OCI-LY1 (cell line): Measurements from ENCODE around the gene GDF15.

ENCODE experiments used
- EZH2 ChIP-seq: fragments of 200-600 bp; sonication (generic), shearing (Covaris generic); IDR thresholded peaks from 2 replicates; pipeline ENCODE4 v1.8.0; 2017; ENCODE audit warnings: borderline replicate concordance, mixed run types, mild to moderate bottlenecking, antibody characterized with exemption, low read length, moderate library complexity, mixed read lengths
- TF ChIP-seq, protein P1 (sequence below): fragments of 200-600 bp; sonication (generic), shearing (Covaris generic); IDR thresholded peaks from 2 replicates; pipeline ENCODE4 v1.5.1; 2017; ENCODE audit warnings: mild to moderate bottlenecking, antibody characterized with exemption, low read length, moderate library complexity, mixed read lengths

DNA sequence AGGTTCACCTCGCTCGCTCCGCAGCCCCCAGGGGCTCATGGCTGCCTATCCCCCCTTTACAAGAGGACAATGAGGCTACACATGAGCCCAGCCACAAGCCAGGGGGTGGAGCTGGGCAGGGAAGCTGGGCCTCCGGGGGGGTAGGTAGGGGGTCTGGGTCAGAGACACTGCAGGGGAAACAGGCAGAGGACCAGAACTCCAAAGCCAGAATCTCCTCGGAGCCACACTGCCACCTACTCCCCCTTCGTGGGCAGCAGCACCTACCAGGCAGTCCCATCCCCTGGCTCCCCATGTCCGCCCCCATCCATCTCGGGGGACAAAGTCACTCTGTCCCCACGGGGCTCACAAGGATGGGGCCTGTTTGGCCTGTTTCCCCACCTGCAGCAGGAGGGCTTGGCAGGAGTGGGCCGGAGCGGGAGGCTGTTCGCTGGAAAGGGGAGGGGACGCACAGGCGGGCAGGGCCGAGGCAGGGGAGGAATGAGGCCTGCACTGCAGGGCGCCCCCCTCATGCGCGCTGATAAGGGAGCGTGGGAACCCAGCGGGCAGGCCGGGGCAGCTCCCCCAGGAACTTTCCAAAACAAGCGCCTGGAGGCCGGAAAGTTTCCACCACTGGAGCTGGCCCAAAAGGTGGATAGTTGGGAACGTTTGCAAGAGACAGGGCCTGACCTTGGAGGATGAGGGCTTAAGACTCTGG lies 52.5 kb downstream of the GDF15 start:
- TF ChIP-seq, protein P1, sequence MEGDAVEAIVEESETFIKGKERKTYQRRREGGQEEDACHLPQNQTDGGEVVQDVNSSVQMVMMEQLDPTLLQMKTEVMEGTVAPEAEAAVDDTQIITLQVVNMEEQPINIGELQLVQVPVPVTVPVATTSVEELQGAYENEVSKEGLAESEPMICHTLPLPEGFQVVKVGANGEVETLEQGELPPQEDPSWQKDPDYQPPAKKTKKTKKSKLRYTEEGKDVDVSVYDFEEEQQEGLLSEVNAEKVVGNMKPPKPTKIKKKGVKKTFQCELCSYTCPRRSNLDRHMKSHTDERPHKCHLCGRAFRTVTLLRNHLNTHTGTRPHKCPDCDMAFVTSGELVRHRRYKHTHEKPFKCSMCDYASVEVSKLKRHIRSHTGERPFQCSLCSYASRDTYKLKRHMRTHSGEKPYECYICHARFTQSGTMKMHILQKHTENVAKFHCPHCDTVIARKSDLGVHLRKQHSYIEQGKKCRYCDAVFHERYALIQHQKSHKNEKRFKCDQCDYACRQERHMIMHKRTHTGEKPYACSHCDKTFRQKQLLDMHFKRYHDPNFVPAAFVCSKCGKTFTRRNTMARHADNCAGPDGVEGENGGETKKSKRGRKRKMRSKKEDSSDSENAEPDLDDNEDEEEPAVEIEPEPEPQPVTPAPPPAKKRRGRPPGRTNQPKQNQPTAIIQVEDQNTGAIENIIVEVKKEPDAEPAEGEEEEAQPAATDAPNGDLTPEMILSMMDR, result no peak
- no peak for TF ChIP-seq EZH2
